PC-9 (cell line): ENCODE results near the gene AKT1. TPM values are rescaled to one million over a fixed set of nuclear protein-coding genes. Genes with fewer than 3 reads are reported as not detected.

Experiments used
- BruUV-seq: library from RNA; stranded (reverse); fragments of 400-500 nt; replicated peaks from 2 replicates; lab custom pipeline; 2021; lab: Mats Ljungman, UMichigan
- CTCF ChIA-PET: fragments of 300-600 bp; sonication (Branson Sonifier 250); formaldehyde crosslinking; loops from one replicate; lab custom pipeline; 2022; ENCODE audit warnings: antibody characterized with exemption; lab: Charles Lee
- POLR2A ChIA-PET: fragments of 300-600 bp; sonication (Branson Sonifier 250); formaldehyde crosslinking; loops from one replicate; lab custom pipeline; 2022; ENCODE audit warnings: antibody characterized with exemption; ENCODE audit not compliant: unreplicated experiment; lab: Charles Lee
- DNase-seq, 2 experiments: peaks; one replicate each; pipeline versions ENCODE4 v3.0.0 to v3.0.0-alpha.2; 2015 to 2022; ENCODE audit warnings: mixed read lengths in 1 of 2
- H2AFZ ChIP-seq: fragments of 200-600 bp; sonication (generic); 2 replicates; pipeline ENCODE4 v1.8.1; 2017; ENCODE audit warnings: antibody characterized with exemption
- H3F3A ChIP-seq: fragments of 200-600 bp; sonication (generic); 2 replicates; pipeline ENCODE4 v1.8.1; 2017; ENCODE audit warnings: antibody characterized with exemption, mild to moderate bottlenecking, low read depth; ENCODE audit not compliant: insufficient read depth
- H3K27ac ChIP-seq: fragments of 200-600 bp; sonication (generic); 2 replicates; pipeline ENCODE4 v1.6.1; 2016; ENCODE audit warnings: mixed run types
- H3K27me3 ChIP-seq: fragments of 200-600 bp; sonication (generic); 2 replicates; pipeline ENCODE4 v1.6.1; 2016; ENCODE audit warnings: low read depth, mixed run types; ENCODE audit not compliant: insufficient read depth
- H3K36me3 ChIP-seq: fragments of 200-600 bp; sonication (generic); 2 replicates; pipeline ENCODE4 v1.6.1; 2016; ENCODE audit warnings: low read depth, mixed run types
- H3K4me1 ChIP-seq: fragments of 200-600 bp; sonication (generic); replicated peaks from 2 replicates; pipeline ENCODE4 v1.6.1; 2016; ENCODE audit warnings: mixed run types; ENCODE audit not compliant: insufficient read depth
- H3K4me2 ChIP-seq: fragments of 200-600 bp; sonication (generic); 2 replicates; pipeline ENCODE4 v1.6.1; 2017; ENCODE audit warnings: mixed run types
- H3K4me3 ChIP-seq: fragments of 200-600 bp; sonication (generic); 2 replicates; pipeline ENCODE4 v1.6.1; 2016; ENCODE audit warnings: mixed run types
- H3K79me2 ChIP-seq: fragments of 200-600 bp; sonication (generic); 2 replicates; pipeline ENCODE4 v1.6.1; 2017; ENCODE audit warnings: low read depth, mixed run types
- H3K9me2 ChIP-seq: fragments of 200-600 bp; sonication (generic); 2 replicates; pipeline ENCODE4 v1.8.1; 2017; ENCODE audit warnings: mild to moderate bottlenecking; ENCODE audit not compliant: insufficient read depth
- H3K9me3 ChIP-seq: fragments of 200-600 bp; sonication (generic); 2 replicates; pipeline ENCODE4 v1.8.1; 2016; ENCODE audit warnings: low read depth; ENCODE audit not compliant: insufficient read depth
- H4K20me1 ChIP-seq: fragments of 200-600 bp; sonication (generic); 2 replicates; pipeline ENCODE4 v1.8.1; 2017; ENCODE audit not compliant: insufficient read depth
- CTCF ChIP-seq: fragments of 200-600 bp; sonication (generic); conservative IDR thresholded peaks from 2 replicates; pipeline ENCODE4 v1.6.1; 2017; ENCODE audit warnings: mixed run types, antibody characterized with exemption, mild to moderate bottlenecking, moderate library complexity
- EZH2 ChIP-seq: fragments of 200-600 bp; sonication (generic); IDR thresholded peaks from 2 replicates; pipeline ENCODE4 v1.8.0; 2017; ENCODE audit warnings: antibody characterized with exemption, low read depth
- intact Hi-C: fragments of 100-400 bp; cut with micrococcal nuclease; formaldehyde crosslinking; loops from one replicate; pipeline ENCODE4 v1.10.0; 2022; ENCODE audit not compliant: unreplicated experiment
- total RNA-seq: library from RNA; stranded (reverse); gene quantifications from 2 replicates; pipeline ENCODE4 v1.2.3, GENCODE V29; 2021

AKT1 gene
- total RNA-seq, 1 experiment from 2014 or later: 107 TPM

- ChIA-PET POLR2A (no interaction called here), CTCF (no interaction called here)
- Histone ChIP-seq H3F3A (peaks cover 9% of the 10 kb centered on the region; the same call in 1 of the 2 replicates), H3K27ac (no peak overlapping the region), H4K20me1 (no peaks in the 10 kb centered on the region), H3K9me3 (no peaks in the 10 kb centered on the region), H3K79me2 (no peaks in the 10 kb centered on the region), H3K4me3 (no peak overlapping the region), H3K9me2 (no peaks in the 10 kb centered on the region), H2AFZ (no peak overlapping the region), H3K36me3 (no peaks in the 10 kb centered on the region), H3K4me2 (no peak overlapping the region), H3K4me1 (peaks cover 19% of the 10 kb centered on the region), H3K27me3 (no peaks in the 10 kb centered on the region)
- DNase-seq: no peak
- intact Hi-C loops: no loop called here
- BruUV-seq: no TSS peak
- no peak for TF ChIP-seq EZH2
- no peak for TF ChIP-seq CTCF
These were observed 48.5 kb downstream of the AKT1 start for GRCh38 chr14:104746934-104747481.

GRCh38 chr14:104746071-104746545, 49.4 kb downstream of the AKT1 start:
- H3K36me3 ChIP-seq: no peaks in the 10 kb centered on the region
- ChIA-PET POLR2A (no interaction called here), CTCF (no interaction called here)
- TF ChIP-seq CTCF: no peak
- TF ChIP-seq EZH2: no peak
- intact Hi-C loops: no loop called here
- no peaks in the 10 kb centered on the region for H3K9me3 ChIP-seq
- no peak for DNase-seq
- H3K4me2 ChIP-seq: no peak overlapping the region
- H3K79me2 ChIP-seq: no peaks in the 10 kb centered on the region
- BruUV-seq: no TSS peak
- peaks cover 9% of the 10 kb centered on the region; the same call in 1 of the 2 replicates for H3F3A ChIP-seq
- H3K9me2 ChIP-seq: no peaks in the 10 kb centered on the region
- no peaks in the 10 kb centered on the region for H4K20me1 ChIP-seq
- H3K27ac ChIP-seq: no peak overlapping the region
- peaks cover 19% of the 10 kb centered on the region for H3K4me1 ChIP-seq
- H2AFZ ChIP-seq: no peak overlapping the region
- H3K4me3 ChIP-seq: no peak overlapping the region
- peaks cover 3% of the 10 kb centered on the region; the same call in 1 of the 2 replicates for H3K27me3 ChIP-seq

GRCh38 chr14:104745431-104745830, 50.1 kb downstream of the AKT1 start:
- no peaks in the 10 kb centered on the region for H3K36me3 ChIP-seq
- peaks cover 3% of the 10 kb centered on the region; the same call in 1 of the 2 replicates for H3K27me3 ChIP-seq
- H3K9me2 ChIP-seq: no peaks in the 10 kb centered on the region
- ChIA-PET CTCF (no interaction called here), POLR2A (no interaction called here)
- peaks cover 9% of the 10 kb centered on the region; the same call in 1 of the 2 replicates for H3F3A ChIP-seq
- no peak overlapping the region for H3K4me3 ChIP-seq
- H3K4me2 ChIP-seq: no peak overlapping the region
- BruUV-seq: no TSS peak
- H2AFZ ChIP-seq: no peak overlapping the region
- peaks cover 19% of the 10 kb centered on the region for H3K4me1 ChIP-seq
- H3K27ac ChIP-seq: no peak overlapping the region
- intact Hi-C loops: no loop called here
- no peaks in the 10 kb centered on the region for H3K79me2 ChIP-seq
- no peaks in the 10 kb centered on the region for H3K9me3 ChIP-seq
- no peak for DNase-seq
- TF ChIP-seq EZH2 (no peak), CTCF (no peak)
- no peaks in the 10 kb centered on the region for H4K20me1 ChIP-seq
